Measurements from ENCODE around the gene SPTBN1. TPM values are rescaled to one million over a fixed set of nuclear protein-coding genes. Genes with fewer than 3 reads are reported as not detected.

SPTBN1 gene
- total and polyA plus RNA-seq, 9 of the 15 experiments (the other 6 are each of a cell fraction or from before 2014, with no cell fraction given): 8.9 to 66.8 (median 31.4) TPM

- no TSS peak for BruUV-seq (replicated peaks)
- CTCF ChIA-PET (ENCODE audit: low intra/inter-chr PET ratio): no interaction called here
- DNase-seq (ENCODE audit: extremely low read depth in 1 of 4, low spot score in 3 of 4) (no peak), FAIRE-seq (no peak), ATAC-seq (no peak)
- H3K9me1 ChIP-seq (ENCODE audit: control insufficient read depth, insufficient read depth, low read length): no peaks in the 10 kb centered on the region
- intact Hi-C loops (cut with micrococcal nuclease) (no loop called here), in situ Hi-C loops (cut with MboI) (no loop called here)
- POLR2A ChIA-PET: no interaction called here
- WGBS (ENCODE audit: insufficient coverage, low coverage, missing lambda C conversion rate): 0% methylated on average over 2 of the region's 2 CpGs
- no peaks in the 10 kb centered on the region for H3K36me3 ChIP-seq (ENCODE audit: control insufficient read depth, insufficient read depth, low read length)
- H3K9ac ChIP-seq (ENCODE audit: insufficient read depth in 1 of 2, low read depth in 2 of 2, low read length in 2 of 2): no peak overlapping the region
- no peak overlapping the region for H3K4me2 ChIP-seq (ENCODE audit: insufficient read depth, low read length)
- TF ChIP-seq E2F4 (CRISPR knock-in tag; IDR thresholded peaks at IDR 0.05; ENCODE audit: low read depth): no peak
- no peak for TF ChIP-seq CEBPG (CRISPR knock-in tag; IDR thresholded peaks at IDR 0.05)
- TF ChIP-seq CEBPG (tag; conservative IDR thresholded peaks at IDR 0.05 in 1 of 2, IDR thresholded peaks at IDR 0.05 in 1 of 2): no peak
- TF ChIP-seq ZNF449 (CRISPR knock-in tag; IDR thresholded peaks at IDR 0.05): no peak
- no peak for TF ChIP-seq RCOR1 (IDR thresholded peaks at IDR 0.05; ENCODE audit: borderline replicate concordance in 1 of 2, low read depth in 2 of 2, low read length in 2 of 2)
- TF ChIP-seq MITF (IDR thresholded peaks at IDR 0.05): no peak
- no peaks in the 10 kb centered on the region for H3K79me2 ChIP-seq (ENCODE audit: control insufficient read depth, insufficient read depth, low read length)
- H2AFZ ChIP-seq (ENCODE audit: low read depth, low read length): no peak overlapping the region
- peaks cover 17 to 21% of the 10 kb centered on the region in 2 experiments; a peak in 3 of 5 replicates for H3K27me3 ChIP-seq (ENCODE audit: control insufficient read depth in 2 of 2, insufficient read depth in 2 of 2, low read length in 2 of 2)
- no peak overlapping the region for H3K27ac ChIP-seq (ENCODE audit: extremely low read depth, low read depth, low read length)
- no peaks in the 10 kb centered on the region for H4K20me1 ChIP-seq (replicated peaks; ENCODE audit: control insufficient read depth, insufficient read depth, low read length)
- no peaks in the 10 kb centered on the region for H3K4me1 ChIP-seq (replicated peaks in 1 of 2; ENCODE audit: control insufficient read depth in 2 of 2, insufficient read depth in 2 of 2, low read length in 2 of 2)
- H3K4me3 ChIP-seq: no peak overlapping the region
- no peaks in the 10 kb centered on the region for H3K9me3 ChIP-seq (replicated peaks; ENCODE audit: control insufficient read depth, insufficient read depth, low read depth, low read length)
These were observed 62.3 kb downstream of the SPTBN1 start for GRCh38 chr2:54518430-54518829.

All from K562 (cell line).